ENCODE results near the gene EDIL3. TPM values are rescaled to one million over a fixed set of nuclear protein-coding genes. Genes with fewer than 3 reads are reported as not detected.

EDIL3 gene
- total RNA-seq, 2 donors from 2014 or later, result 4.6 to 5.5 TPM

DNA sequence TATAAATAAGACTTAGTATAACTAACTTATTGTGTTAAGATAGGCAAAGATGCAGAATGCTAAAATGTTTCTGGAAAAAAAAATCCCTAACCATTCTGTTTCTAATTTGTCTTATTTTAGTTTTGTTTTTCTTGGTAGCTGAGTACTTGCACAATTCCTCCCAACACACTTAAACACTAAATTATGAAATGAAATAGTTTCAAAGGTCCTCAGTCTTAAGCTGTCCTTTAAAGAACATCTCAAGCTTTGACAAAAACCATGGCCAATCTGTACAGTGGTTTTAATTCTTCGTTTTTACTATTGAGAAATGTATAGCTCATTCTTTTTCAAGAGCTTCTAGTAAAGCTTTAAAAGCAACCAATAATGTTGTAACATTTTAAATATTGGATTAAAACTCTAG, 171.5 kb downstream of the EDIL3 start:
- whole genome bisulfite sequencing, result 90% methylated on average over 1 of the region's 1 CpG
- TF ChIP-seq, protein P1, sequence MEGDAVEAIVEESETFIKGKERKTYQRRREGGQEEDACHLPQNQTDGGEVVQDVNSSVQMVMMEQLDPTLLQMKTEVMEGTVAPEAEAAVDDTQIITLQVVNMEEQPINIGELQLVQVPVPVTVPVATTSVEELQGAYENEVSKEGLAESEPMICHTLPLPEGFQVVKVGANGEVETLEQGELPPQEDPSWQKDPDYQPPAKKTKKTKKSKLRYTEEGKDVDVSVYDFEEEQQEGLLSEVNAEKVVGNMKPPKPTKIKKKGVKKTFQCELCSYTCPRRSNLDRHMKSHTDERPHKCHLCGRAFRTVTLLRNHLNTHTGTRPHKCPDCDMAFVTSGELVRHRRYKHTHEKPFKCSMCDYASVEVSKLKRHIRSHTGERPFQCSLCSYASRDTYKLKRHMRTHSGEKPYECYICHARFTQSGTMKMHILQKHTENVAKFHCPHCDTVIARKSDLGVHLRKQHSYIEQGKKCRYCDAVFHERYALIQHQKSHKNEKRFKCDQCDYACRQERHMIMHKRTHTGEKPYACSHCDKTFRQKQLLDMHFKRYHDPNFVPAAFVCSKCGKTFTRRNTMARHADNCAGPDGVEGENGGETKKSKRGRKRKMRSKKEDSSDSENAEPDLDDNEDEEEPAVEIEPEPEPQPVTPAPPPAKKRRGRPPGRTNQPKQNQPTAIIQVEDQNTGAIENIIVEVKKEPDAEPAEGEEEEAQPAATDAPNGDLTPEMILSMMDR (IDR thresholded peaks at IDR 0.05), result no peak
- no peak for TF ChIP-seq POLR2AphosphoS5 (IDR thresholded peaks at IDR 0.05)
- H3K4me1 ChIP-seq (replicated peaks), result no peaks in the 10 kb centered on the region
- no peaks in the 10 kb centered on the region for H3K27me3 ChIP-seq (replicated peaks; ENCODE audit: insufficient read depth)
- no peak for DNase-seq (ENCODE audit: low spot score)
- H3K36me3 ChIP-seq, result no peaks in the 10 kb centered on the region
- no peak overlapping the region for H3K27ac ChIP-seq
- intact Hi-C loops (cut with DNase I), result no loop called here
- H3K4me3 ChIP-seq, result no peak overlapping the region
- H3K9me3 ChIP-seq, result no peaks in the 10 kb centered on the region

- H3K4me3 ChIP-seq, result no peak overlapping the region
- no peak for TF ChIP-seq POLR2A (IDR thresholded peaks at IDR 0.05)
- TF ChIP-seq, protein P1 (IDR thresholded peaks at IDR 0.05), result no peak
- no peak for TF ChIP-seq POLR2AphosphoS5 (IDR thresholded peaks at IDR 0.05)
- no peaks in the 10 kb centered on the region for H3K9me3 ChIP-seq
- no peaks in the 10 kb centered on the region for H3K27me3 ChIP-seq (replicated peaks; ENCODE audit: insufficient read depth)
- no peak for DNase-seq (ENCODE audit: low spot score)
- no peaks in the 10 kb centered on the region for H3K36me3 ChIP-seq
- no peaks in the 10 kb centered on the region for H3K4me1 ChIP-seq (replicated peaks)
- 77% methylated on average over 6 of the region's 6 CpGs for WGBS
- no peak overlapping the region for H3K27ac ChIP-seq
- intact Hi-C loops (cut with DNase I), result no loop called here
Measured at GRCh38 chr5:84204772-84205171, 179.9 kb downstream of the EDIL3 start.

DNA sequence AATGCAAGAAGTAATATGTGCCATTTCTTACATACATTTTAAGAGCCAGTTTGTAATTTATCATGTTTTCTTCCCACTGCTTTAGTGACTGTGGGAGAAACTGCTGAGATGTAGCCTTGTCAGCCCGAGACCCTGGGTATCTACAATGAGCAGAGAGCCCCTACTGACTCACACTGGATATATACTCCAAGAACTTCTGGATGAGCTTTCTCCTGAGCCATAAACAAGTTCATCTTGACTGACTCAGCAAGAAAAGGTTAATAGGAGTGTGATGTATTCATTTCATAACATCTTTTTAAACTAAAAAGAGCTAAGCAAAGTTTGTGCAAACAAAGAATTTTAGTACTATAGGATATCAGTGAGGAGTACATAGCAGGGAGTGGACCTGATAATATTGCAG, 182.5 kb downstream of the EDIL3 start:
- 88% methylated on average over 1 of the region's 1 CpG for WGBS
- intact Hi-C loops (cut with DNase I), result no loop called here
- no peaks in the 10 kb centered on the region for H3K9me3 ChIP-seq

GRCh38 chr5:84197538-84197937, 187.1 kb downstream of the EDIL3 start:
- no peaks in the 10 kb centered on the region for H3K9me3 ChIP-seq
- H3K27me3 ChIP-seq (replicated peaks; ENCODE audit: insufficient read depth), result no peaks in the 10 kb centered on the region
- DNase-seq (ENCODE audit: low spot score), result no peak
- H3K4me1 ChIP-seq (replicated peaks), result no peaks in the 10 kb centered on the region
- no peak overlapping the region for H3K27ac ChIP-seq
- H3K36me3 ChIP-seq, result no peaks in the 10 kb centered on the region
- intact Hi-C loops (cut with DNase I), result no loop called here
- TF ChIP-seq POLR2A (IDR thresholded peaks at IDR 0.05) (no peak), POLR2AphosphoS5 (IDR thresholded peaks at IDR 0.05) (no peak)
- TF ChIP-seq, protein P1 (IDR thresholded peaks at IDR 0.05), result no peak
- H3K4me3 ChIP-seq, result no peak overlapping the region
- WGBS, result 84% methylated on average over 2 of the region's 2 CpGs

More for the DNA sequence above, 182.5 kb downstream of the EDIL3 start:
- no peaks in the 10 kb centered on the region for H3K27me3 ChIP-seq (replicated peaks; ENCODE audit: insufficient read depth)
- no peaks in the 10 kb centered on the region for H3K36me3 ChIP-seq
- no peak for DNase-seq (ENCODE audit: low spot score)
- TF ChIP-seq, protein P1 (IDR thresholded peaks at IDR 0.05), result no peak
- TF ChIP-seq POLR2A (IDR thresholded peaks at IDR 0.05) (no peak), POLR2AphosphoS5 (IDR thresholded peaks at IDR 0.05) (no peak)
- no peak overlapping the region for H3K27ac ChIP-seq
- H3K4me1 ChIP-seq (replicated peaks), result no peaks in the 10 kb centered on the region
- no peak overlapping the region for H3K4me3 ChIP-seq

DNA sequence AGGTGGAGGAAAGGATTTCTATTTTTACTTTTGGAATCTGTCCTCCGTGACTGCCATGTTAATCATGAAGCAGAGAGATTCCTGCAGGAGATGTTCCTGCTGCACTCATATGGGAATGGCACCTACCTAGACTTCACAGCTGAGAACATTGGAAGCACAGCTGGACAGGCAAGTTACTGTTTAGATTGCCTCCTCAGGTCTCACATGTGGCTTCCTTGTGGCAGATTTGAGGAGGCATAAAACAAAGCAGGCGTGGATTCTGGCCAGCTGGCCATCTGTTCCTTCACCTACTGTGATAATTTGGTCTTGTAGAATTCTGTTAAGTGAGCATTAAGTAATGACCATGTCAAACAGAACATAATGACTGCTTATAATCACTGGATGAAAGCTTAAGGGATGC, 193.4 kb downstream of the EDIL3 start:
- intact Hi-C loops (cut with DNase I), result no loop called here
- Histone ChIP-seq H3K27ac (no peak overlapping the region), H3K9me3 (no peaks in the 10 kb centered on the region), H3K4me1 (replicated peaks) (no peaks in the 10 kb centered on the region), H3K27me3 (replicated peaks; ENCODE audit: insufficient read depth) (no peaks in the 10 kb centered on the region), H3K36me3 (no peaks in the 10 kb centered on the region), H3K4me3 (no peak overlapping the region)
- no peak for TF ChIP-seq POLR2AphosphoS5 (IDR thresholded peaks at IDR 0.05)
- TF ChIP-seq, protein P1 (IDR thresholded peaks at IDR 0.05), result no peak
- TF ChIP-seq POLR2A (IDR thresholded peaks at IDR 0.05), result no peak
- 62% methylated on average over 2 of the region's 2 CpGs for WGBS
- no peak for DNase-seq (ENCODE audit: low spot score)

Measured in prostate gland (tissue), 2 donors.